Measurements from ENCODE around the gene CDC42EP4. TPM values are rescaled to one million over a fixed set of nuclear protein-coding genes. Genes with fewer than 3 reads are reported as not detected.

The CDC42EP4 gene
- total RNA-seq, 2 donors from 2014 or later = 119 to 186 TPM

DNA sequence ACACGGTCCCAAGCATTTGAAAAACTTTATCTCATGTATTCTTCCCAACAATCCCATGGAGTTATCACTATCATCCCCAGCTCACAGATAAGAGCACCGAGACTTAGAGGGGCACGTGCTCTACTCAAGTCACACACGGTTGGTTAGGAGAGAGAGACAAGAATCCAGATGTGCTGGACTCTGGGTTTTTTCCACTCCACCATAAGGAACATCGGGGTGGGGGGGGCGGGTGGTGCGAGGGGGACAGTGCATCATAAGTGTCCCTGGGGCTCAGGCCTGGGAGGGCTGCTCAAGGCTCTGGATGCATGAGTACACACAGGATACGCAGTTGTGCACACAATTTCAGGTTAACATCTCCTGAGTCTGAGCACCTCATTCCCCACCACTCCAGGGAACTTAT lies 7.4 kb downstream of the CDC42EP4 start:
- H3K36me3 ChIP-seq = no peaks in the 10 kb centered on the region
- no peaks in the 10 kb centered on the region for H3K9me3 ChIP-seq
- peak overlapping the region; percentile 99 for H3K27ac ChIP-seq
- DNase-seq (ENCODE audit: low spot score) = no peak
- WGBS = 23% methylated on average over 8 of the region's 8 CpGs
- H3K4me3 ChIP-seq = peak overlapping the region; percentile 10 to 29
- intact Hi-C loops (cut with DNase I) = no loop called here
- H3K4me1 ChIP-seq (replicated peaks) = peaks cover 45% of the 10 kb centered on the region
- H3K27me3 ChIP-seq (replicated peaks; ENCODE audit: insufficient read depth) = no peaks in the 10 kb centered on the region
- TF ChIP-seq, protein P1, sequence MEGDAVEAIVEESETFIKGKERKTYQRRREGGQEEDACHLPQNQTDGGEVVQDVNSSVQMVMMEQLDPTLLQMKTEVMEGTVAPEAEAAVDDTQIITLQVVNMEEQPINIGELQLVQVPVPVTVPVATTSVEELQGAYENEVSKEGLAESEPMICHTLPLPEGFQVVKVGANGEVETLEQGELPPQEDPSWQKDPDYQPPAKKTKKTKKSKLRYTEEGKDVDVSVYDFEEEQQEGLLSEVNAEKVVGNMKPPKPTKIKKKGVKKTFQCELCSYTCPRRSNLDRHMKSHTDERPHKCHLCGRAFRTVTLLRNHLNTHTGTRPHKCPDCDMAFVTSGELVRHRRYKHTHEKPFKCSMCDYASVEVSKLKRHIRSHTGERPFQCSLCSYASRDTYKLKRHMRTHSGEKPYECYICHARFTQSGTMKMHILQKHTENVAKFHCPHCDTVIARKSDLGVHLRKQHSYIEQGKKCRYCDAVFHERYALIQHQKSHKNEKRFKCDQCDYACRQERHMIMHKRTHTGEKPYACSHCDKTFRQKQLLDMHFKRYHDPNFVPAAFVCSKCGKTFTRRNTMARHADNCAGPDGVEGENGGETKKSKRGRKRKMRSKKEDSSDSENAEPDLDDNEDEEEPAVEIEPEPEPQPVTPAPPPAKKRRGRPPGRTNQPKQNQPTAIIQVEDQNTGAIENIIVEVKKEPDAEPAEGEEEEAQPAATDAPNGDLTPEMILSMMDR (IDR thresholded peaks at IDR 0.05) = no peak
- TF ChIP-seq POLR2AphosphoS5 (IDR thresholded peaks at IDR 0.05) (no peak), POLR2A (IDR thresholded peaks at IDR 0.05) (no peak)

DNA sequence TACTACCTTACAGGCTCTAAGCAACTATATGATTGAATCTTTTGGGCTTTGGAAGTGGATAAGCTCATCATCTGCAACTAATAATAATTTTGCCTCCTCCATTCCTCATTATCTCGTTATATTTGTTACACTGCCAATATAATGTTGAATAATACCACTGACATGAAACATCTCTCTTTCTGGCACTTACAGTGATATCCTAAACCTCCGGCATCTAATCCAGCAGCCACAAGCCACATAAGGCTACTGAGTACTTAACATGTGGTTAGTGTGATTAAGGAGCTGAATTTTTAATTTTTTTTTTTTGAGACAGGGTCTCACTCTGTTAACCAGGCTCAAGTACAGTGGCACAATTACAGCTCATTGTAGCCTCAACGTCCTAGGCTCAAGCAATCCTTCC lies 9.6 kb downstream of the CDC42EP4 start:
- TF ChIP-seq POLR2AphosphoS5 (IDR thresholded peaks at IDR 0.05) (no peak), POLR2A (IDR thresholded peaks at IDR 0.05) (no peak)
- TF ChIP-seq, protein P1 (IDR thresholded peaks at IDR 0.05) = no peak
- H3K27ac ChIP-seq = no peak overlapping the region
- intact Hi-C loops (cut with DNase I) = no loop called here
- H3K4me3 ChIP-seq = no peak overlapping the region
- no peaks in the 10 kb centered on the region for H3K36me3 ChIP-seq
- no peaks in the 10 kb centered on the region for H3K27me3 ChIP-seq (replicated peaks; ENCODE audit: insufficient read depth)
- 40% methylated on average over 3 of the region's 3 CpGs for WGBS
- H3K9me3 ChIP-seq = no peaks in the 10 kb centered on the region
- no peak for DNase-seq (ENCODE audit: low spot score)
- H3K4me1 ChIP-seq (replicated peaks) = peaks cover 44% of the 10 kb centered on the region

DNA sequence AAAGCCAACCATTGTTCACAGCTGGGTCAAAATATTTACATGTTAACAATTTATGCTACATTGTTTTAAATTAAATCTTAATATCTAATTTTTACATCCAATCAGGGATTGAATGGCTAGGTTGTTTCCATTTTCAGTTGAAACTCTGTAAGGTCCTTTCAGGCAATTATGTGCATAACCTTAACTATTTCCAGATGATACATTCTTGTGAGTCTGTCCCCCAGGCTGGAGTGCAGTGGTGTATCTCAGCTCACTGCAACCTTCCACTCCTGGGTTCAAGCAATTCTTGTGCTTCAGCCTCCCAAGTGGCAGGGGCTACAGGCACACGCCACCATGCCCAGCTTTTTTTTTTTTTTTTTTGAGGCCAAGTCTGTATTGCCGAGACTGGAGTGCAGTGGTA lies 10.4 kb downstream of the CDC42EP4 start:
- no peak for DNase-seq (ENCODE audit: low spot score)
- TF ChIP-seq POLR2A (IDR thresholded peaks at IDR 0.05) = no peak
- TF ChIP-seq, protein P1 (IDR thresholded peaks at IDR 0.05) = no peak
- TF ChIP-seq POLR2AphosphoS5 (IDR thresholded peaks at IDR 0.05) = no peak
- WGBS = 84% methylated on average over 2 of the region's 2 CpGs
- no peak overlapping the region for H3K4me3 ChIP-seq
- H3K36me3 ChIP-seq = no peaks in the 10 kb centered on the region
- H3K27me3 ChIP-seq (replicated peaks; ENCODE audit: insufficient read depth) = no peaks in the 10 kb centered on the region
- H3K4me1 ChIP-seq (replicated peaks) = peaks cover 36% of the 10 kb centered on the region
- intact Hi-C loops (cut with DNase I) = no loop called here
- no peak overlapping the region for H3K27ac ChIP-seq
- no peaks in the 10 kb centered on the region for H3K9me3 ChIP-seq

DNA sequence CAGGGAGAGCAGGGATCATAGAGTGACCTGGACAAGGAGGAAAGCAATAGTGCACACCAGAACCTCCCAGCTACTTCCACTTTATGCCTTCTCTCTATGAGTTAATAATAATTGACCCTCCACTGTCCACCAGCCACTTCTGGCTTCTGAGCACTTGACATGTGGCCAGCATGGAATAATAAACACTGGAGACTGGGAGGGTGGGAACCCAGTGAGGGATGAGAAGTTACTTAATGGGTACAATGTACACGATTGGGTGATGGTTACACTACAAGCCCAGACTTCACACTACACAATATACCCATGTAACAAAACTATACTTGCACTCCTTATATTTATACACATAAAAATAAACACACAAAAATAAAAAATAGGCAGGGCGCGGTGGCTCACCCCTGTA lies 11.4 kb downstream of the CDC42EP4 start:
- Histone ChIP-seq H3K9me3 (no peaks in the 10 kb centered on the region), H3K4me3 (no peak overlapping the region), H3K36me3 (no peaks in the 10 kb centered on the region), H3K27ac (peak overlapping the region in 1 of 2 donors; percentile 35), H3K27me3 (replicated peaks; ENCODE audit: insufficient read depth) (no peaks in the 10 kb centered on the region), H3K4me1 (replicated peaks) (peaks cover 28% of the 10 kb centered on the region)
- WGBS = 70% methylated on average over 3 of the region's 3 CpGs
- TF ChIP-seq POLR2AphosphoS5 (IDR thresholded peaks at IDR 0.05) (no peak), POLR2A (IDR thresholded peaks at IDR 0.05) (no peak)
- TF ChIP-seq, protein P1 (IDR thresholded peaks at IDR 0.05) = no peak
- intact Hi-C loops (cut with DNase I) = no loop called here
- no peak for DNase-seq (ENCODE audit: low spot score)

DNA sequence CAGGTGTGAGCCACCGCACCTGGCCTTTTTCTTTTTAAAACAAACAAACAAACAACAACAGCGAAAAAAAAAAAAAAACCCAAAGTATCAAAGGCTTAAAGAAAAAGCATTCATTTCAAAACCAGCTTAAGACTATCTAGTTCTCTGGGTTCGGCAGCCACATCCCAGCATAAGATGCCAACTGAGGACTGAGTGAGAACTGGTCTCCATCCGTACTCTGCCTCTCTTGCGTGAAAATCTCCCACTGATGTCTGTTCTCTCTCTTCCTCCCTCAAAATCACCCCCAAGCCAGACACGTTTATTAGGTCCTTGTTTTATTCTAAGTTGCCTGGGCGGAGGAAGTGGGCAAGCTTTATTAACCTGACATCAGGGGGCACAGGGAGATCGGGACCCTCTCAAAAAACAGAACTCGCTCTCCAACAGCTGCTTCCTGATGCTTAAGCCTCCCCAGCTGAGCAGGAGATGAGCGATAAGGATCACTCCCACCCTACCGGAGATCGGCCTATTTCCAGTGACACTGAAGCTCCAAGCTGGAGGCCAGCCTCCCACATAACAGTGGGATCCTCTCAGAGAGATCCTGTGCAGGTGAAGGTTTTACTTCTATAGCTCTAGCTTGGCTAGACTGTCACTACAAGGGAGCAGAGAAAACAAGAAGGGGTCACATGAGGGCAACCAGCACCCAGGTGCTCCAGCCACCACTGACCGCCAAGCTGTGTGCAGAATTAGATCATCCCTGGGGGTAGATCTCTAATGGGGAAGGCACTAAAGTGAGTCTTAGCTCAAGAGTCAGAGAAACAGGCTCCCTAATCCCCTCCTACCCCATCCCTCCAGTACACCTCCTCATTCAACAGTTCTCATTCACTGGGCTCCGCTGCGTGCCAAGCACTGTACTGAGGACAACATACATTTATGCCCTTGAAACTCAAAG lies 13.6 kb downstream of the CDC42EP4 start:
- Histone ChIP-seq H3K36me3 (no peaks in the 10 kb centered on the region), H3K4me3 (no peak overlapping the region), H3K27me3 (replicated peaks; ENCODE audit: insufficient read depth) (no peaks in the 10 kb centered on the region), H3K4me1 (replicated peaks) (peaks cover 20% of the 10 kb centered on the region), H3K9me3 (no peaks in the 10 kb centered on the region), H3K27ac (peak overlapping the region; percentile 10 to 43)
- DNase-seq (ENCODE audit: low spot score) = no peak
- 39% methylated on average over 15 of the region's 15 CpGs for WGBS
- TF ChIP-seq POLR2A (IDR thresholded peaks at IDR 0.05) = no peak
- TF ChIP-seq POLR2AphosphoS5 (IDR thresholded peaks at IDR 0.05) = no peak
- TF ChIP-seq, protein P1 (IDR thresholded peaks at IDR 0.05) = no peak
- intact Hi-C loops (cut with DNase I) = no loop called here
